ENCODE data around the gene KCTD16.

Gene KCTD16

GRCh38 chr5:144237851-144238250 is 67.2 kb downstream of the KCTD16 start:
- Histone ChIP-seq H3K27ac (ENCODE audit: extremely low read depth, low read depth, low read length) (no peak overlapping the region), H3K4me3 (ENCODE audit: low read depth, low read length) (no peak overlapping the region), H3K9me3 (ENCODE audit: control insufficient read depth, insufficient read depth, low read depth, low read length) (no peaks in the 10 kb centered on the region), H3K36me3 (ENCODE audit: control insufficient read depth in 2 of 2, insufficient read depth in 1 of 2, low read length in 2 of 2) (no peaks in the 10 kb centered on the region), H3K4me1 (ENCODE audit: control insufficient read depth, insufficient read depth, low read length) (no peaks in the 10 kb centered on the region)
- CTCF ChIA-PET, result interaction anchor here (1.4 kb wide), 1 partner anchor 10 kb away, joined by 4 read pairs; no protein-coding TSS in a partner anchor
- POLR2A ChIA-PET, result no interaction called here
- TF ChIP-seq HIC1 (tag by site-specific recombination; IDR thresholded peaks at IDR 0.05) (no peak), SETDB1 (IDR thresholded peaks at IDR 0.05; ENCODE audit: insufficient read length, low read length) (no peak), TRIM28 (IDR thresholded peaks at IDR 0.05; ENCODE audit: borderline replicate concordance, low read length) (no peak), YY1 (tag by site-specific recombination; IDR thresholded peaks at IDR 0.05) (no peak), ZFP37 (tag by site-specific recombination; IDR thresholded peaks at IDR 0.05) (no peak), ZNF792 (tag by site-specific recombination; IDR thresholded peaks at IDR 0.05) (no peak), ZBTB11 (tag by site-specific recombination; conservative IDR thresholded peaks at IDR 0.05; ENCODE audit: low read depth) (no peak), ZNF341 (tag by site-specific recombination; IDR thresholded peaks at IDR 0.05; ENCODE audit: low read depth) (no peak), ZBTB6 (tag by site-specific recombination; IDR thresholded peaks at IDR 0.05) (no peak), SP3 (tag by site-specific recombination; IDR thresholded peaks at IDR 0.05) (no peak), KLF7 (tag by site-specific recombination; IDR thresholded peaks at IDR 0.05; ENCODE audit: borderline replicate concordance) (no peak), SALL2 (tag by site-specific recombination; IDR thresholded peaks at IDR 0.05; ENCODE audit: borderline replicate concordance) (no peak)

GRCh38 chr5:144247131-144247530 is 76.5 kb downstream of the KCTD16 start:
- Histone ChIP-seq H3K36me3 (ENCODE audit: control insufficient read depth in 2 of 2, insufficient read depth in 1 of 2, low read length in 2 of 2) (no peaks in the 10 kb centered on the region), H3K9me3 (ENCODE audit: control insufficient read depth, insufficient read depth, low read depth, low read length) (no peaks in the 10 kb centered on the region), H3K4me1 (ENCODE audit: control insufficient read depth, insufficient read depth, low read length) (no peaks in the 10 kb centered on the region), H3K27ac (ENCODE audit: extremely low read depth, low read depth, low read length) (no peak overlapping the region), H3K4me3 (ENCODE audit: low read depth, low read length) (no peak overlapping the region)
- POLR2A ChIA-PET, result no interaction called here
- CTCF ChIA-PET, result interaction anchor here (0.6 to 1.3 kb wide), 3 partner anchors 9 to 169 kb away, joined by 3 to 4 read pairs (median 3); no protein-coding TSS in a partner anchor
- TF ChIP-seq ZFP41 (tag by site-specific recombination; IDR thresholded peaks at IDR 0.05; ENCODE audit: borderline replicate concordance) (no peak), BCL11B (tag by site-specific recombination; IDR thresholded peaks at IDR 0.05; ENCODE audit: low read depth) (no peak), ZNF280D (tag by site-specific recombination; IDR thresholded peaks at IDR 0.05) (no peak), REST (tag by site-specific recombination; IDR thresholded peaks at IDR 0.05) (no peak), ZNF16 (tag by site-specific recombination; IDR thresholded peaks at IDR 0.05; ENCODE audit: low read depth) (no peak), ZNF426 (tag by site-specific recombination; IDR thresholded peaks at IDR 0.05) (no peak), MZF1 (tag by site-specific recombination; IDR thresholded peaks at IDR 0.05; ENCODE audit: borderline replicate concordance) (no peak), ZNF585B (tag by site-specific recombination; IDR thresholded peaks at IDR 0.05) (no peak)
- TF ChIP-seq, protein P1, sequence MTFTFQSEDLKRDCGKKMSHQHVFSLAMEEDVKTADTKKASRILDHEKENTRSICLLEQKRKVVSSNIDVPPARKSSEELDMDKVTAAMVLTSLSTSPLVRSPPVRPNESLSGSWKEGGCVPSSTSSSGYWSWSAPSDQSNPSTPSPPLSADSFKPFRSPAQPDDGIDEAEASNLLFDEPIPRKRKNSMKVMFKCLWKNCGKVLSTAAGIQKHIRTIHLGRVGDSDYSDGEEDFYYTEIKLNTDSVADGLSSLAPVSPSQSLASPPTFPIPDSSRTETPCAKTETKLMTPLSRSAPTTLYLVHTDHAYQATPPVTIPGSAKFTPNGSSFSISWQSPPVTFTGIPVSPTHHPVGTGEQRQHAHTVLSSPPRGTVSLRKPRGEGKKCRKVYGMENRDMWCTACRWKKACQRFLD (tag by site-specific recombination; IDR thresholded peaks at IDR 0.05), result no peak
